Panc1 (cell line): ENCODE data around the gene PPP2R3B.

Source experiments
- POLR2AphosphoS5 ChIP-seq: IDR thresholded peaks from 2 replicates; pipeline ENCODE4 v1.6.1; 2012; ENCODE audit warnings: mild to moderate bottlenecking, low read depth, low read length, moderate library complexity
- SIN3A ChIP-seq: IDR thresholded peaks from 2 replicates; pipeline ENCODE4 v1.6.1; 2012; ENCODE audit warnings: low read depth, mild to moderate bottlenecking, low read length, moderate library complexity, borderline replicate concordance; ENCODE audit not compliant: insufficient read depth
- TF ChIP-seq, protein P1 (sequence below): fragments of 450-650 bp; IDR thresholded peaks from 2 replicates; pipeline ENCODE4 v1.5.1; 2017; ENCODE audit warnings: mild to moderate bottlenecking
- TF ChIP-seq, protein P2 (sequence below), 2 experiments: IDR thresholded peaks; 2 replicates each; pipeline ENCODE4 v1.6.1; 2011 to 2012; ENCODE audit warnings: low read depth in 2 of 2, control low read depth in 1 of 2, low read length in 1 of 2, mild to moderate bottlenecking in 1 of 2, moderate library complexity in 1 of 2; ENCODE audit not compliant: insufficient read depth in 1 of 2

DNA sequence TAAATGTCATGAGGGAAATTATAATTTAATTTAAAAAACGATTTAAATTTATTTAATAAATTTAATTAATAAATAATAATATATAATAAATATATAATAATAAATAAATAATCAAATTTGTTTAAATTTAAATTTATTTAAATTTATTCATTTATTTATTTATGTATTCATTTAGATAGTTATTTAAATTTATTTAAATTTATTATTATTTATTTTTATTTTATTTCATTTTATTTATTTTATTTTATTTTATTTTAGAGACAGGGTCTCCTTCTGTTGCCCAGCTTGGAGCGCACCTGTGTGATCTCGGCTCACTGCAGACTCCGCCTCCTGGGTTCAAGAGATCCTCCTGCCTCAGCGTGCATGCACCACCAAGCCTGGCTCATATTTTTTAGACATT is 18.4 kb upstream of the PPP2R3B start:
- TF ChIP-seq POLR2AphosphoS5 (no peak), SIN3A (no peak)
- TF ChIP-seq, protein P1, sequence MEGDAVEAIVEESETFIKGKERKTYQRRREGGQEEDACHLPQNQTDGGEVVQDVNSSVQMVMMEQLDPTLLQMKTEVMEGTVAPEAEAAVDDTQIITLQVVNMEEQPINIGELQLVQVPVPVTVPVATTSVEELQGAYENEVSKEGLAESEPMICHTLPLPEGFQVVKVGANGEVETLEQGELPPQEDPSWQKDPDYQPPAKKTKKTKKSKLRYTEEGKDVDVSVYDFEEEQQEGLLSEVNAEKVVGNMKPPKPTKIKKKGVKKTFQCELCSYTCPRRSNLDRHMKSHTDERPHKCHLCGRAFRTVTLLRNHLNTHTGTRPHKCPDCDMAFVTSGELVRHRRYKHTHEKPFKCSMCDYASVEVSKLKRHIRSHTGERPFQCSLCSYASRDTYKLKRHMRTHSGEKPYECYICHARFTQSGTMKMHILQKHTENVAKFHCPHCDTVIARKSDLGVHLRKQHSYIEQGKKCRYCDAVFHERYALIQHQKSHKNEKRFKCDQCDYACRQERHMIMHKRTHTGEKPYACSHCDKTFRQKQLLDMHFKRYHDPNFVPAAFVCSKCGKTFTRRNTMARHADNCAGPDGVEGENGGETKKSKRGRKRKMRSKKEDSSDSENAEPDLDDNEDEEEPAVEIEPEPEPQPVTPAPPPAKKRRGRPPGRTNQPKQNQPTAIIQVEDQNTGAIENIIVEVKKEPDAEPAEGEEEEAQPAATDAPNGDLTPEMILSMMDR: no peak
- TF ChIP-seq, protein P2, sequence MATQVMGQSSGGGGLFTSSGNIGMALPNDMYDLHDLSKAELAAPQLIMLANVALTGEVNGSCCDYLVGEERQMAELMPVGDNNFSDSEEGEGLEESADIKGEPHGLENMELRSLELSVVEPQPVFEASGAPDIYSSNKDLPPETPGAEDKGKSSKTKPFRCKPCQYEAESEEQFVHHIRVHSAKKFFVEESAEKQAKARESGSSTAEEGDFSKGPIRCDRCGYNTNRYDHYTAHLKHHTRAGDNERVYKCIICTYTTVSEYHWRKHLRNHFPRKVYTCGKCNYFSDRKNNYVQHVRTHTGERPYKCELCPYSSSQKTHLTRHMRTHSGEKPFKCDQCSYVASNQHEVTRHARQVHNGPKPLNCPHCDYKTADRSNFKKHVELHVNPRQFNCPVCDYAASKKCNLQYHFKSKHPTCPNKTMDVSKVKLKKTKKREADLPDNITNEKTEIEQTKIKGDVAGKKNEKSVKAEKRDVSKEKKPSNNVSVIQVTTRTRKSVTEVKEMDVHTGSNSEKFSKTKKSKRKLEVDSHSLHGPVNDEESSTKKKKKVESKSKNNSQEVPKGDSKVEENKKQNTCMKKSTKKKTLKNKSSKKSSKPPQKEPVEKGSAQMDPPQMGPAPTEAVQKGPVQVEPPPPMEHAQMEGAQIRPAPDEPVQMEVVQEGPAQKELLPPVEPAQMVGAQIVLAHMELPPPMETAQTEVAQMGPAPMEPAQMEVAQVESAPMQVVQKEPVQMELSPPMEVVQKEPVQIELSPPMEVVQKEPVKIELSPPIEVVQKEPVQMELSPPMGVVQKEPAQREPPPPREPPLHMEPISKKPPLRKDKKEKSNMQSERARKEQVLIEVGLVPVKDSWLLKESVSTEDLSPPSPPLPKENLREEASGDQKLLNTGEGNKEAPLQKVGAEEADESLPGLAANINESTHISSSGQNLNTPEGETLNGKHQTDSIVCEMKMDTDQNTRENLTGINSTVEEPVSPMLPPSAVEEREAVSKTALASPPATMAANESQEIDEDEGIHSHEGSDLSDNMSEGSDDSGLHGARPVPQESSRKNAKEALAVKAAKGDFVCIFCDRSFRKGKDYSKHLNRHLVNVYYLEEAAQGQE (IDR thresholded peaks at IDR 0.05; ENCODE audit: insufficient read depth in 1 of 2, low read depth in 2 of 2, low read length in 1 of 2): no peak
